ENCODE data around the gene USP28.
A peak's percentile ranks its signal among the peaks of the same experiment; 100 is the strongest.
"Not testable (repeated sequence)": the region's sequence is repeated elsewhere in the genome, so short reads cannot be mapped to it uniquely, and the experiment has no call there.

The USP28 gene

DNA sequence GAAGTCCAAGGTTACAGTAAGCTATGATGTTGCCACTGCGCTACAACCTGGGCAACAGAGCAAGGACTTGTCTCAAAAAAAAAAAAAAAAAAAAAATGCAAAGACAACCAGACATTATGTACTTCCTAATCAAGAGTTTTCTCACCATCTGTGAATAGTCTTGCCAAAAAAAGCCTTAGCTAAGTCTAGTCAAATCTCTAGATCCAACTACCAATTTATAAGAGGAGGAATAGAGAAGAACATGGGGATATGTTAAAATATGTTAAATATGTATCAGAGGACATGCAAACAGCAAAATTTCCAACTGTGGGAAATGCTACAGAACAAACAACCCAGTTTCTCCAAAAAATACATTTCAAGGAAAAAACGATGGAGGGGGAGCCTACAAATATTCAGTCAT lies 45.6 kb downstream of the USP28 start:
- no peak for FAIRE-seq

DNA sequence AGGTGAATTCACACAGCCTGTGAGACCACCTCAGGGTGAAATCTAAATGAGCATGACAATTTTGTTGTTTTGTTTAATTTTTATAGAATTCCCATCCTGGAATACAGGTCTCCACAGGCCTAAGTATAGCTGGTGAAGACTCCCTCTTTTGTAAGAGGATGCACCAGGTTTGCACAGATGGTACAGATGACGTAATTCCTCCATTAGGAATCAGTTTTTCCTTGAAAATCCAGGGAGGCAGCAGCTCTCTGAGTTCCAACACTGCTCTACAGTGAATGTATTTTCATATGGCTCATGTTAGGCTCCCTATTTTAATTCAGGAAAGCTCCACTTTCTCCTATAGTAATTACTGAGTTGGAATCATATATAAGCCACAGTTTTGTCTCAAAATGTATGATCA lies 47.2 kb downstream of the USP28 start:
- FAIRE-seq, result no peak

DNA sequence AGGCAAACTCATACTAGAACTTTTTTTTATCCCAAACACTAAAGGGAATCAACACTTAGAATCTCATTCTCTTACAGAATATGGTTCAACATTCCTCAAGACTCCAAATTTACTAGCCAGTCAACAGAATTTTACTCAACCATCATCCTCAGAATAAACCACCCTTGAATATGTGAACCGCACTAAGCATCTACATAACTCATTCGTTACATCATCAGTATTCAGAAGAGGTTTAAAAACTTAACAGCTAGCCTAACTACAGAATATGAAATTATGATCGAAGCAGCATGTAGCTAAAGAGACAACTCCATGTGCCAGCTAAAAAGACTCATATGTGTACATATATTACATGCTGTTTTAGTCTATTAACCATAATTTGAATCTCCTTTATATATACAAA lies 47.9 kb downstream of the USP28 start:
- FAIRE-seq, result no peak

- no peak for FAIRE-seq
Observed at GRCh38 chr11:113818426-113818825, 56.9 kb downstream of the USP28 start.

DNA sequence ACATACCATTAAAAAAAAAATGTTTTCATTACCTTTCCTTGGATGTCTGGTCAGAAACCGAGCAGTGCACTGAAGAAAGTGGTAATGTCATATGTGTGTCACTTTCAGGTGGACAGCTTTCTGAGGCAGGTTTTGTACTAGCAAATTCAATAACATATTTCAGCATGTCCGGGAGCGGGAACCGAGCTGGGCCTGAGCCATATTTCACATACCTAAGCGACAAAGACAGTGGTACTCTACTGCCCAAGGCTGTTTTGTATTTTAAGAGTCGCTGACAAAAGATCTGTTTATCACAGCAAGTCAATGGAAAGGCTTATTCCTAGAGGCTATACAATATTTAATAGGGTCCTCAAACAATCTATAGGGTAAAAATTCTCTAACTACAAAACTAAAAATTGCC lies 57.7 kb downstream of the USP28 start:
- no peak for FAIRE-seq

DNA sequence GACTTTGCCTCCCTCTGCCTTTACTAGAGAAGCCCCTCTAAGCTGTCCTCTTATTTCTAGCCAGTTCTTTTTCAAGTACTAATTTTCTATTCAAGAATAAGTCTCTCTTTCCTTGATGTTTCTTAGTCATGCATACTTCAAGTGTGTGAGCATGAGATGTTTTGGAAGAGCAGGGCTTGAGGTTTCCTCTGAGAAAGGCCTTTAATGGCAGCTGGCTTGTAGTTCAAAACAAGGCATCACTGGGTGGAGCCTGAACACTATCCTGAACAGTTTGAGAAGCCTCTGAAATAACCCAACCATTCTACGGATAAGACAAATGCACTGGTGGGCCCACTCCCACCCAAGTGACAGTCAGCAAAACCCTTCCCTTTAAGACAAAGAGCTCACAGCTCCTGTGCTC lies 58.2 kb downstream of the USP28 start:
- no peak for FAIRE-seq

DNA sequence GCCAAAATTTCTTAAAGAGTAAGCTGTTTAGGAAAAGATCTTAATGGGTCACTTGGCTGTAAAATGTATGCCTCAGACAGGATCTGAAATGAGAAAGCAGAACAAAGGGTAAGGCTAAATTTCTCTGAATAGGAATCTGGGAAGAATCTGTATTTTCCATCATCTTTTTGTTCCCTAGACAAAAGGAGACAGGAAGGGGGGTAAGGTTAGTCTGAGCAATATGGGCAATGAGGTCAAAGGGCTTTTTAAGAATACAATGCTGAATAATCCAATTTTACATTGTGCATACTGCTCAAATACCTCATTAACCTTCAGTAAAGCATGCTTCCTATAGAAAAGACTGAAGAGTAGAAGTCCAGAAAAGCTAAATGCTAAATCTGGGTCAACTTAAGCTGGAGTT lies 61.2 kb downstream of the USP28 start:
- FAIRE-seq, result no peak

DNA sequence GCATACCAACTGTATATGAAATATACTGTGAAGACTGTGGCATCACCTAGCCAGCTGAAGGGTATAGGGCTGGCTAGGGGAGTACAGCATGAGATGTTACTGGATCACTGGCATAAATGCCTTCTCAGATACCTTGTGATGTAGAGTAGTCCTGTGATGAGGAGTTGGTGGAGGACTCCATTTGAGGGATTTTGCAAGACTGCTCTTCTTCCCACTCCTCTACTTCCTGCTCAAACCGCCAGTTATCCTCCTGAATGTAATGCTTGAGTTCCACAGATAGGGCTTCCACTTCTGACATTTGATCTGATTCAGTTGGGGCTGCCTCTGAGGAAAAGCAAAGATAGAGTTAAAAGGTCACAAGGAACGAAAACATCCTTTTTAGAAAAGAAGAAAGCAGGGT lies 66.4 kb downstream of the USP28 start:
- FAIRE-seq, result no peak

DNA sequence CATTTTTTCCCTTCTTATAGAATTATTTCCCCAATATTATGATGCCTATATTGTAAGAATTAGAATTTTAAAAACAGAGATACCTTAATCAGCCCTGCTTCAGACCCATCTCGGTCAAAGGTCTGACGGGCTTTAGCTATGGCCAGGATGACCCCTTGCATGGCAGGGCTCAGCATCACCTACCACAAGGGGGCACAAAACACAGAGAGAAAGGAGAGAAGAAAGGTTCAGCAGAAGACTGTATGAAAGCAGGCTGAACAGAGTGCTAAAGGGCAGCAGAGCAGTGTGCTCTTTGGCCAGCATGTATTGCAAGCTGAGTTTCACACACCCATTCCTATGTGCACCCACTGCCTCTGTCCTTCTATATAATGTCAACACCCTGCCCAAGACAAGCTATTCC lies 69.0 kb downstream of the USP28 start:
- FAIRE-seq, result no peak

DNA sequence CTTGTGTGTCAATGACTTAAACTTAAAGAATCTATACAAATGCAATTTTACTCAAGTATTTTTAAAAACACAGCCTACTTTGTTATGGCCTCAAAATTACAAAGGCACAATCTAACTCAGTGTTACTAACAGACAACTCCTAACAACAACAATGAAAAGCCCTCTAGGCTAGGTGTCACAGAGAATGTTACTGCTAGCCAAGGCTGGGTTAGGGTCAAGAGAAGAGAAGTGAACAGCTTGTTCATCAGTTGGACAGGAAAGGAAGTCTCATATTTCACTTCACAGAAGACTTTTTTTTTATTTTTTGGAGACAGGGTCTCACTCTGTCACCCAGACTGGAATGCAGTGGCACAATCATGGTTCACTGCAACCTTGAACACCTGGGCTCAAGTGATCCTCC lies 69.7 kb downstream of the USP28 start:
- no peak for FAIRE-seq

GRCh38 chr11:113802621-113803020 lies 72.8 kb downstream of the USP28 start:
- FAIRE-seq, result no peak

DNA sequence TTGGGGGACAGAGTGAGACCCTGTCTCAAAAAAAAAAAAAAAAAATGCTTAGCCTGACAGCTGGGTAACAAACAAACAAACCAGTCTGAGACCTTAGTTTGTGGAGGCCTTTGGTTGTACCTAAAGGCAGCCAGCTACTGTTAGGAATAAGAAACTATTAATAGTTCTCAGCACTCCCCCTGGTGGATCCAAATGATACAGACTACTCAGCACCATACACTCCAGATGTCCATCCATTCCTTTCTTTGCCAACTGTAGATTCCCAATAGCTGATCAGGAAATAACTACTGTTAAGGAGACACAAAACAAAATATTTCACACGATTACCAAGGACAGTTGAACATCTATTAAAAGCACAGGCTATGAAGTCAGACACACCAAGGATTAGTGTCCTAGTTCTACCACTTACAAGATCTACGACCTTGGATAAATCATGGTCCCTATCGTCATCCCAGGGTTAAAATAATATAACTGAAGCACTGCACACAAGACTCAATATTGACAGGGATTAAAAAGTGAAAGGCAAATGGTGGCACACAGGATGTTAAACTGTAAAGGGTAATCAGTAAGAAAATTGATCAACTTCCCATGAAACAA lies 78.6 kb downstream of the USP28 start:
- FAIRE-seq, result peak; percentile 73

GRCh38 chr11:113789675-113790320 lies 85.6 kb downstream of the USP28 start:
- FAIRE-seq, result no peak

GRCh38 chr11:113789016-113789415 lies 86.4 kb downstream of the USP28 start:
- FAIRE-seq, result not testable (repeated sequence)

- no peak for FAIRE-seq
Observed at GRCh38 chr11:113782134-113782533, 93.2 kb downstream of the USP28 start.

- no peak for FAIRE-seq
Observed at GRCh38 chr11:113781682-113782081, 93.7 kb downstream of the USP28 start.

DNA sequence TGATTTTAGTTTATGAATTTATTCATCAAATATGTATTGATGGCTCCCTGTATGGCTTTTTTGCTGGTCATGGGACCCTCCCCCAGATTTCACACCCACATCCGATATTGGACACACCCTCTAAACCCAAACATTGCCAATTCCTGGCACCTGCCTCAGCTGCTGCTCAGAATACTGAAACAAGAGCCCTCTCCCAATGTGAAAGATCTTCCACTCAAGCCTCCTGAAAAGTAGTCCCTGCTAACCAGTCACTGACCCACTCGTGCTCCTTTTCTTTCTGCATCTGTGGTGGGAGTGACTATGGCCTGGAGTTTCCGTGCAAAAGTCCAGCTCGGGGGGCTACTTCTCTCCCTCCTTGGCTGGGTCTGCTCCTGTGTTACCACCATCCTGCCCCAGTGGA lies 95.9 kb downstream of the USP28 start, which contains the start of gene CLDN25:
CLDN25 (plus strand) TSS at position 301 of the 400 bp plus-strand sequence; CDS start at position 301, 0 bp downstream.
- no peak for FAIRE-seq

DNA sequence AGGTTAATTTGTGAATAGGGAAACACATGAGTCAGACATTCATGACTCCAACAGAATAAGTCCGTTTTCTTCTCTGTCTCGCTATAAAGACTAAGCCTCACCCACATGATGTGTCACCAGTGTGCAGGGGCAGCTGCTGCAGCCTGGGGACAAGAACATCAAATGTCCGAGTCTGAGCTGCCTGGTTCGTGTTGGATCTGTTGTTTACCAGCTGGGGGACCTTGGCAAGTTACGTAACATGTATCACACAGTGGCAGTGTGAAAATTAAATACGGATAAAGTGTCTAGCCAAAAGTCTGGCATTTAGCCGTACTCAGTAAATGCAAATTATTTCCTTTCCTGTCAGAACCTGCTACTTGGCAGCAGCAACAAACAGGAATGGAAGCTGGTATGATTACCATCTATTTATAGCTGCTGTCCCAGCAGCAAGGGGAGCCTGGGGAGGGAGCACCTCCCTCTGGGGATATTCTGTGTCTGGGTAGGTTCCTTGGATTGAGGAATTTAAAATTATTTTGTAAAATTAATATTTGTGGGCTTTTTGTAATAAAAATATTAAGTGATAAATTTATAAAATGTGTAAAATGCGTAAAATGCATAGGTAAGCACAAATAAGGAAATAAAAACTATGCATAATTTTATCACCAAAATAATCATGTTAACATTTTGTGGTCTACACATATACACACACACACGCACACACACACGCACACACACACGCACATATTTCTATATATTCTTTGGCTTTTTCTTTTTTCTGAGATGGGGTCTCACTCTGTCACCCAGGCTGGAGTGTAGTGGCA lies 97.1 kb downstream of the USP28 start:
- FAIRE-seq, result no peak

- FAIRE-seq, result no peak
Observed at GRCh38 chr11:113774174-113774503, 101.2 kb downstream of the USP28 start.

DNA sequence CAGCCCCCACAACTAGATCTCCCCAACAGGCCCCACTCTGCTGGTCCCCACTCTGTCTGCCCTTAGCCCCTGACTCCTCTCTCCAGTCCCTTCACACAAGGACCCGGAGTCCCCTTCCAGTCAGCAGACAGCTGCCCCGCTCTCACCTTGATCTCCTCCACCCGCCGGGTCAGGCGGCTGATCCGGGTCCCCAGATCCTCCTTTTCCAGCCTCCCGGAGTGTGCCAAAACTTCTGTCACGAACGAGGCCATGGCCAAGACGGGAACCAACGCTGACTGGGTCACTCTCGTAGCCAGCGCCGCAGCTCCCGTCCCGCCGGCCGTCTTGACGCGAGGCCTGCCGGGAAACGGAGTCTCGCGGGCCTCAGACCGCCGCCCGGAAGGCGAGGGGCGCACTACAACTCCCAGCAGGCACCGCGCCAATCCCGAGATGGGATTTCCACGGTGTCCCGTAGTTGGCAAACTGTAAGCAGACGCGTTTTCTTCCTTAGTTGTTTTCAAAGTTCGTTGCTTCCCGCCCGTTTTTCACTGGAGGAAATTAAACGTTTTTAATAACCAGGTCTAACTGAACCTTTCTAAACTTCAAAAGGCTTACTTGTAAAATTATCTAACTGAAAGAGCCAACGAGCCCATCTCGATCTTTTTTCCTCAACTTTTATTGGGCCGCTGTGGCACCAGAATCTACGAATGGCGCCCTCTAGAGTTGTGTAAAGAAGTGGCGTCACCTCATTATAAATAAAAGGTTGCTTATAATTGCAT lies 101.8 kb downstream of the USP28 start, which contains the start of gene ZW10:
ZW10 (minus strand) TSS at position 277 of the 758 bp plus-strand sequence; CDS start at position 251, 26 bp downstream.
- peak; percentile 92 for FAIRE-seq

- no peak for FAIRE-seq
Observed at GRCh38 chr11:113773092-113773415, 102.3 kb downstream of the USP28 start.

DNA sequence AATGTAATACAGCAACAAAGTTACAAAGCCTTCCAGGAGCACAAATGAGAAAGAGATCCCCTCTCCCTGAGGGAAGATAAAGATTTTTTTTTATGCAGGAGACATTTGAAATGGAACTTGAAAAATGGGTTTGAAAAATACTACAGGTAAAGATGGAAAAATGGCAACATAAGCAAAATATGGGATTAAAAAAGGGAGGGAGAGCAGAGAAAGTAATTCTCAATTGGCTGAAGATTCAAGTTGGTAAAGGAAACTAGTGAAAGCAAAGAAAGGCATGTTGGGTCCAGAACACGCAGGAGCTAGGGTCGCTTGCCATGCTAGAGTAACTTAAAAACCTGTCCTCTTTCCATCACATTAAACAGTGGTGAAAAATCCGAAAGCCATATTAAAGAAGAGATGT lies 103.4 kb downstream of the USP28 start:
- FAIRE-seq, result no peak

- no peak for FAIRE-seq
Observed at GRCh38 chr11:113764527-113765219, 110.7 kb downstream of the USP28 start.
